HG03460 (cell line): Measurements from ENCODE around the gene STK38L.
A peak's percentile ranks its signal among the peaks of the same experiment; 100 is the strongest.

Source experiments
- ATAC-seq: cut with Tn5 transposase; IDR thresholded peaks from one replicate; pipeline ENCODE4 v1.9.1; 2021; ENCODE audit not compliant: unreplicated experiment

The STK38L gene

DNA sequence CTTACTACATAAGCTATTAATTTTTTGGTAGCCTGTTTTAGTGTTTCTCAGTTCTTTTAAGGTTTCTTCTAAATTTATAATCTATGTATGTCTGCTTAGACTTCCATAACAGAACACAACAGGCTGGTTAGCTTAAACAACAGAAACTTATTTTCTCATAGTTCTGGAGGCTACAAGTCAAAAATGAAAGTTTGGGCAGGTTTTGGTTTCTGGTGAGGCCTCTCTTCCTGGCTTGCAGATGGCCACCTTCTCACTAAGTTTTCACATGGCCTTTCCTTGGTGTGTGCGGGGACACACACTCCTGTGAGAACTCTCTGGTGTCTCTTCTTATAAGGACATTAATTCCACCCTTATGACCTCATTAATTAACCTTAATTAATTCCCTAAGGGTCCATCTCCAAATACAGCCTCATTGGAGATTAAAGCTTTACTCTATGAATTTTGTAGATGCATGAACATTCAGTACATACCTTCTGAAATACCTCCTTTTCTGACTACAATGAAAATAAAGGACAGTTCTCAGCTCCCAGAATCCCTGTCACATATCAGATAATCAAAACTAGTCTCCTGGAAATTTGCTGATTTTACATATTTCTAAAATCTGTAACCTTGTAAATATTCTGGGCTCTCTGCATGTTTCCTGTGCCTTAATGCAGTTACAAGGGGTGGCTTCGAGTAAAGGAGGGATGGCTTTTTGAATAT is 65.4 kb downstream of the STK38L start:
- no peak for ATAC-seq

DNA sequence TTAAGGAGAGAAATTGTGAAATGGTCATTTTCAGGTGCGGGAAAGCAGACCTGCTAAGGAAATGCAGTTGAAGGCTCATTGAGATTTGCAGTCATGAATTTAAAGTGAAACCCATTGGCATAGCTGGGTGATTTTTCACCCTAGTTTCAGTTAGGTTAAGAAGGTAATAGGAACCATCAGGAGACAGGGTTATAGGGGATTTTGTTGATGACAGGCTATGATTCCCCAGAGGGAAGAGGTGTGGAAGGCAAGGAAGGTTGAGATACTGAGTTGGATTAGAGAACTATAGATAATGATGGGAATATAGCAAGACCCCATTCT is 65.9 kb downstream of the STK38L start:
- ATAC-seq, result no peak

DNA sequence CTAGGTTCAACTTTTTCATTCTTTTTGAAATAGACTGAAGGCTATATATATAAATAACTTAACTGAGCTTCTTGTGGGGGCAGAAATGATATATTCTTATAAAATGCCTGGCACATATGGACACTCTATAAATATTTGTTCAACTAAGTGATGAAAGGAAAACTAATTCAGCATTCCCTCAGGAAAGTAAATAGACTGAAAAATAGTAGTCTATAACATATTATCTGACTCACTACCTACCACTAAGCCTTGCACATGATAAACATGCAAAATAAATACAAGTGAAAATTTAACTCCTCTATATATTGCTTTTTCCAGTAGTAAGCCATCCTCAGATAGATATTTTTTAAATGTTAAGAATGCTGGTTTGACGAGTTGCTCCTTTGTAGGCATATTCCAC is 72.9 kb downstream of the STK38L start:
- no peak for ATAC-seq

DNA sequence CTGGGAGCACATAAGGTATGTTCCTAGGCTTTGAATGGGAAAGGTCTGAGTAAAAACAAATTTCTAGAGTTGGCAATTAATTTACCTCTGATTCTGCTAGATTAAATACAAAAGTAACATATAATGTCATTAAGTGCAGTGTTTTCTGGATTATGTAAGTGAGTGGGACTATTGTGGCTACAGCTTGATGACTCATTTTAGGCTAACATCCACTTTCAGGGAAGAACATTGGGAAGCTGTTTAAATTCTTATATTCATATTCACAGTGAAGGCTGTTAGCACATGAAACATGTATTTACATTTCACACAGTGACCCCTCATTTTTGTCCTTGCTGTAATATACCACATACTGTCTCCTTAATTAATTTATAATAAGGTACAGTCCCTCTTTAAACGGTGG is 75.3 kb downstream of the STK38L start:
- ATAC-seq, result no peak

DNA sequence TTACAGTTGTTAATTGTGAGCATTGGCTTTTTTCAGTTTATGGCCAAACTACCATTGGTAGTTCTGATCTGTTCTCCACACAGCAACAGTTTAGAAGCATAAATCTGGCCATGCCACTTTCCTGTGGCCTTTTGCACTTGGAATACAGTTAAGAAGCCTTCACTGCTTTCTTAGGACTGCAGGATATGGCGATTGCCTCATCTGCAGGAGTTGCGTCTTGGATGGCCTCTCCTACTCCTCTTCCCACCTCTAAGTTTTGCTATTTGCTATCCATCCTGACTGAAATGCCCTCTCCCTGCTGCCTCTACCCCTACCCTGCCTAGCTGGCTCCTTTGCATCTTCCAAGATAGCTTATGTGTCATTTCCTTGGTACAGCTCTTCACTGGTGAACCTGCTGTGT is 75.8 kb downstream of the STK38L start:
- no peak for ATAC-seq

DNA sequence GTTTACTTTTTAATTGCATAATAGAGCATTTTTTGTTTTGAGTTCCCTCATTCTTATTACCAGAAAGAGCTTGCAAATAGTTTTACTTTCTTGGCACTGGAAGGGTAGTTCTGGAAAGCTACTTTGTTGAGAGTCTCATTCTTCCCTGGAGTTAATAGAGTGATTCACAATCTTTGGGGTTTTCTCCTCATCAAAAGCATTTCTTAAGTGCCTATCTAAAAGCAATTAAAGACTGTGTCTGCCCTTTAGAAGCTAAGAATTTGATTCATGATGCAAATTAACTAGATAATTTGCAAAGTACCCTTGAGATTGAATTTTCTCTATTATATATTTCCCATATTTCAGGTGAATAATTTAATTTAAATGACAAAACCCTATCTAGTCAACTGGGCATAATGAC is 80.4 kb downstream of the STK38L start:
- no peak for ATAC-seq

DNA sequence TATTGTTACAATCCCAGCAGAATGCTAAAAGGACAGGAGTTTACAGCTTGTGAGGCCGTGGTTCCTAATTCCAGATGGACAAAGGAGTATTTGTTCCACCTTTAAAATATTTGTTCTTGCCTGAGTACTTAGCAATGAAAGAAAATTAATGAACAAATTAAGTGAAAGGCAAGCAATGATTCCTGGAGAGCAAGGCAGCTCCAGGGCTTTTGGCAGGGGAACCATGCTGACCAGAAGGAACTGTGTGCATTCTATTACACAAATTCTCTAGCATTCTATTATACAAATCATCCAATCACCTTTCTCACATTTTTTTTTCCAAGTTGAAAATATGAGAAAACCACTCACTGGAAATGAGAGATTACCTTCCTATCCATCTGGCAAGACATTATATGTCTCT is 86.8 kb downstream of the STK38L start:
- ATAC-seq, result no peak

DNA sequence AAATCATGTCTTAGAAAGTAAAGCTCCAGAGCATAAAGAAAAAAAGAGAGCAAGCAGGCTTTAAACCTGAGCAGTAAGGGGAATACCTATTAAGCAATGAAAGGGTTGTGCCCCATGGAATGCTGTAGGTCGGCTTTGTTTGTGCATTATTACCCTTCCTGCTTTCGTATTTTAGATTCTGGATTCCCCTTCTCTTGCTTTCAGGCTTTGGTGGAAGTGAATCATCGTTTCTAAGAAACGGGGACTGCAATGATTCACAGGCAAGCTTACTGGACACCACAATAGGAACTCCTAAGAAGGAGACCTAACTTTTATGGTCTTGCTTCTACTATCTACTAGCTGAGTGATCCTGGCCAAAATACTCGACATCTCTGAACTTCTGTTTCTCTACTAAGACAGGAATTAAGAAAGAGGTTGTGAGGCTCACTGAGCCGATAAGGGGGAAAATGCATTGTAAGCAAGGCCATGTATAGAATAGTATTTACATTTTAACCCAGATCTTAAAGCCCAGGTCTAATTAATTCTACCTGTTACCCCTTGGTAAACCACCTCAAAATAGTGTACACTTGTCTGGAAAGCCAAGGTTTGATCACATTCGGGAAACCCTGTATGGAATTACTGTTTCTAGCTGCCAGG is 87.3 kb downstream of the STK38L start:
- ATAC-seq, result peak; percentile 38

DNA sequence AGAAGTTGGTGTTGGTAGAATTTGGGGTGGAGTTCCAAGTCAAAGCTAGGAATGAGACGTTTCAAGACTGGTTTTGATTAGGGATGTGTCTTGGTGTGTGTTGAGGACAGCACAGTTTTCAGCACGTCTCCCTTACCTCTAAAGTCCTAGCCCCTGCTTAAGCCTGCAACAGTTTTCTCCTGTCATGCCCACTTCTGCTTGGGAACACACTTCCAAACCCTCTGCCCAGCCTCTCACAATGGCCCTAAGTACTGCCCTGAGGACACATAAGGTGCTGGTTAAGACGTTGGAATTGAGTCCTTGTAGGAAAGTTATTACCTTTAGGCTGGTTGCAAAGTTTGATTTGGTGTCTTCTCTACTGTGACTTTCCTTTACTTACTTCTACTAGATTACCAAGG is 87.8 kb downstream of the STK38L start:
- ATAC-seq, result no peak

DNA sequence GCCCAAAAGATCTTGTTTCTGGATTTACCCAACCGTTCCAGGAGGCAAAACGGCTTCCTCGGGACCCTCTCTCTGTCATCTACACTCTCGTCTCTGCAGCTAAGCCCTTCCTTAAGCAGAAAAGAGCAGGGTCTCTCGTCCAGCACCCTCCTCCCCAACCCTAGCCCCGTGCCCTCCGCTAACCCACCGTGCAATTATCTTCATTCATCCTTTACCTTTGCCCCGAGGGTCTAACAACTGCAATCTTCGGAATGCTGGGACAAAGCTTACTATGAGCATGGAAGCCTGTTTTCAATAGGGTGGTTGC is 88.3 kb downstream of the STK38L start:
- ATAC-seq, result peak; percentile 0

DNA sequence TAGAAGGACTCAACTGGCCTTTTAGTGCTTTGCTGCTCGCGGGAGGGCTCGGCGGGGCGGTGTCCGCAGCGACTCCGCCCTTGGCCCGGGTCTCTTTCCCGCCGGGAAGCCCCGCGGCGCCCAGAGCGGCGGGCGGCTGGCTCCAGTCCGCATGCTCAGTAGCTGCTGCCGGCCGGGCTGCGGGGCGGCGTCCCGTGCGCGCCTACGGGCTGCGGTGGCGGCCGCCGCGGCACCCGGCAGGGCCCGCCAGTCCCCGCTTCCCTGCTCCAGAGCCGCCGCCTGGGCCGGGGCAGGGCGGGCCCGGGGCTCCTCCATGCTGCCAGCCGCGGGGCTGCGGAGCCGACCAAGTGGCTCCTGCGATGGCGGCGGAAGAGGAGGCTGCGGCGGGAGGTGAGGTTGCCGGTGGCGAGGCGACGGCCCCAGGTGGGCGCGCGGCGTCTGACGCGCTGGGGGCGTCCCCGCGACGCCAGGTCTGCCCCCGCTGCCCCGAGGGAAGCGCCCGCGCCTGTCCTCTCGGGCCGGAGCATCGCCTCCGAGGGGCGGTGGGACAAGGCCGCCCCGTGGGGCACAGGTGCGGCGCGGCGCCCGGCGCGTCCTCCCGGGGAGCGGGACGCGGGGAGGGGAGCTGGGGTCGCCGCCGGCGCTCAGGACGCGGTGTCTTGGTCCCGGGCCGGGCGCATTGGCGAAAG is 88.8 kb downstream of the STK38L start, which contains the start of gene BMAL2:
TSS of gene BMAL2 (plus strand) at position 123 of the 689 bp plus-strand sequence. CDS start at position 360, 237 bp downstream.
- ATAC-seq, result peak; percentile 26

DNA sequence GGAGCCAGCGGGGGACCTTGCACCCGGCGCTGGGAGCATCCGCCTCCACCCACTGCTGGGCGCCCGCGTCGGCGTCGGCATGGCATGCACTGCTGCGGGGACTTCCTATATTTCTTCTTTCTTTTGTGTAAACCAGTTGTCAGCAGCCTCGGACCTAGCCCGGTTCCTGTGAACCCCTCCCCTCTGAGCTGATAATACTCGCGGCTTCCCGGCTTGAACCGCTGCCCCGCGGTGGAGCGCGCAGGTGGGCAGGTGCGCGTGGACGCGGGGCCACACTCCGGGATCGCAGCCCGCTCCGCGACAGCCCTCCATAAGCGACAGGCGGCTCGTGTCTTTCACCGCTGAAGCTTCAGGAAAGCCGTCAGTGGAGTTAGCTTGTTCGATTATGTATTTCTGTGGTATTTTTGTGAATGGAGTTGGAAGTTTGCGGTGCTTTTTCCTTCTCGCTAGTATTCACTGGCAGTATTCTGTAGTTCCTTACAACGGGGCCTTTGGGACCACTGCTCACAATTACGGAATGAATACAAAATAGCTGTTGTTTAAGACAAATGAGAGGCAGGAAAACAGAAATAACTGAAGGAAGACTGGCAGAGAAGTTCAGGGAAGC is 89.4 kb downstream of the STK38L start:
- ATAC-seq, result peak; percentile 21

DNA sequence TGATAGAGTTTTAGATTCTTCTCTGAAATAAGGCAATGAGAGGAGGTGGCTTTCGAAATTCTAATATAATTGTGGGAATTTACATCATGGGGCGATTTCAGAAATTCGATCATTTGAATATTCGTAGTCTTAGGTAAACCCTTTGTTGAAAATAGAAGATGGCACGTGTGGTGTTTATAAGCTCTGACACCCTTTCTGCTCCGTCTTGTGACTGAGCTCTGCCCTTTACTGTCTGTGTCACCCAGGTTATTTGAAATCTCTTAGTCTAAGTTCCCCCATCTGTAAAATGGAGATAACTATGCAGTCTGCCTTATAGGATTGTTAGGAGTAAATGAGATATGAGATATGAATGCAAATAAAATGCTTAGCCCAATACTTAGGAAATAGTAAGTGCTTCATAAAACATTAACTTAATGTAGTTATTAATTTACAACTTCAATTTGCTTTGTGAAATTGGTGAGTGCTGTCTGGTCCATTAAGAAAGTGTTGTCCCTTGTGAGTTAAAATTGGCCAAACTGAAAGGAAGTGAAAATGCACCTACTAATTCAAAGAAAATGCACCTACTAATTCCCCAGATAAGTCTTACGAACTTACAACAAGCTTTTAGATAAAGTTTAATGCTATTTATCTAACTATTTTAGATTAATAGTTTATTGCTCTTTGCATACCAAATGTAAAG is 90.1 kb downstream of the STK38L start:
- ATAC-seq, result peak; percentile 21

DNA sequence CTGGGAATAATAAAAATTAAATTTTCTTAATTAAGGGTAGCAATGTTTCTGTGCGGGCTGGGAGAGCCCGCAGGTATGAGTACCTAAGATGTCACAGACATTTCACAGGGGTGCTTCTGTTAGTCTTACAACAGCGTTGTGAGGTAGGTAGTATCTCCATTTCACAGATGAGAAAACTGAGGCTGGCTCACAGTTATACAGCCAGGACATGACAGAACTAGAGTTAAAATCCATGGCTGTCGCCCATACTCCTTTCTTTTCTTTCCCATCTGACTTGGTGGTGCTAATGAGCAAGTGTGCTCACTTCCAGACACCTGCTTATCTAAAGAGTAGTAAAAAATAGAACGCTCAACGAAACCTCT is 90.6 kb downstream of the STK38L start:
- no peak for ATAC-seq

DNA sequence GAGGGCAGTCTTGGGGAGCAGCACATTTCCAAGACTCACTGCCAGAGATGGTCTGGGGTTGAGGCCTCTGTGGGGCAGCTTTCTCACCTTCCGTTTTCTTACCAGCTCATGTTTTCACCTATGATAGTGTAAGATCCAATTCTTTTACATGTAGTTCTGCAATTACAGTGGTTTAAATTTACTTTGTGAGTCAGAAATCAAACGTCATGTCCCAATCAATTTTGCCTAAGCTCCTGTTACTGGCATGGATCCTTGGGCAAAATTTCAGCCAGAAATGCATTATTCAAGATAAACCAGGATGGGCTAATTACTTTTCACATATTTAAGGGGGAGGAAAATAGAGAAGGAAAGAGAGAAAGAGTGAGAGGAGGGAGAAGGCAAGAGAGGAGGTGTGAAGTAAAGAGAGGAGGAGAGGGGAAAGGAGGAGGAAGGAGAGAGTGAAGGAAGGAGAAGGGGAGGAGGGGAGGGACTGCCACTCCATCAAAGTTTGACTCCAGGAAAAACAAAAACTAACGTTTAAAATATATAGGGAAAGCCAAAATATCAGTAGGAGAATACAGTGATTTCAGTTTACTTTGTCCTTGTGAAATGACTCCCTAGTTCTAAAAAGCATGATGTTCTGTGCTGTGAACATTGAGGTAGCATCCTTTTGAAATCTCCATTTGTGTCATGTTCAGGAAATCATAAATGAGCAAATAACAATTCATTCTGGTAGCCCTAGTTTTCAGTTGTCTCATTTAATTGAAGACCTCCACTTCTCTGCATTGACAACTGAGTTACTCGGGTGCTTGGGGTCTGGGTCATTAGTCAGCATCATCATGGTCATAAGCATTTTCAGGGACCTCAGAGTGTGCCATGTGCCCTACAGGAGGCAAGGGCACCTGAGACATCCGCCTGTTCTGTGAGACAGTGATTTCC is 91.5 kb downstream of the STK38L start:
- ATAC-seq, result no peak

DNA sequence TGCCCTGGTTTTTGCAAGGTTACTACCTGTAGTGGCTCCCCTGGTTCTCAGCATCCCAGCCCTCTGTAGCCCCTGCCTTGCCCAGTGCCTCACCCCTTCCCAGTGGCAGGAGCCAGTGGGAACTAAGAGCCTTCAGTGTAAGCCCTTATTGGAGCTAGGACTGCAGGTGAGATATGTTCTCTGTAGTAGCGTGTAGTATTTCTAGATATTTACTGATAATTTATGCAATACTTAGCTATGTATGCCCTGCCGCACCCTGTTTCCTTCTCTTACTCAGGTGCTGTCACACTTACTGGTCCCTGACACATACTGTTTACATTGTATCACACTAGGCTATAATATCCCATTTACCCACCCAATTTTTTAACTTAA is 92.2 kb downstream of the STK38L start:
- no peak for ATAC-seq

DNA sequence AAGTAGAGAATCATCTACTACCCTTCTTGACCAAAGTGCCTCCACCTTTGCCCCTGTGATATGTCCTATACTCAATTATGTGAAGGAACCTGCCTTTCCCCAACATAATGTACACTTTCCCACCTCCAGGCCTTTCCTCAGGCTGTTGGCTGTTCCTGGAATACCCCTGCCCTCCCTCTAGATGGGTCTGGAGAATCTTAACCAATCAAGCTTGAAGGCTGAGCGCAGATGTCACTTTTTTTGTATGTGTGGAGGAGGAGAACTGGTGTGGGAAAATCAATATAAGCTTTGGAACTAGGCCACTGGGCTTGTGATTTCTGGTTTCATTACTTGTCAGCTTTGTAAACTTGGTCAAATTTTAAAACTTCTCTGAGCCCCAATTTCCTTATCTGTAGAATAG is 93.3 kb downstream of the STK38L start:
- no peak for ATAC-seq

DNA sequence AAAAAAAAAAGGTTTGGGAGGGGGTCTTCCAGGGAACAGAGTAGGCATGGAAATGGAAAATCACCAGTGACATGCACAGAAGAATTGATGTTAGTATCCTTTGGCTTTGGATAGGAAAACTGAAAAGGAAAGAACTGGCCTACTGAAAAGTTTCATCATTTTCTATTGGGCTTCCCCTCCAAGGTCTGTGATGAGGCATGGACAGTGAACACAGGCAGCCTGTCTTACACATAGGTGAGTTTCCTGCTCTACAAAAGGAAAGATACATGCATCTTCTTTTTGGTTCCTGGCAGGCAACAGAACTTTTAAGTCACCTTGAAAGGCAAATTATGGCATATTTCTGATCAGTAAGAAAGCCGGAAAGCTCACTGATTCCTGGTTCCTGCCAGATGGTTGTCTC is 94.4 kb downstream of the STK38L start:
- ATAC-seq, result no peak

DNA sequence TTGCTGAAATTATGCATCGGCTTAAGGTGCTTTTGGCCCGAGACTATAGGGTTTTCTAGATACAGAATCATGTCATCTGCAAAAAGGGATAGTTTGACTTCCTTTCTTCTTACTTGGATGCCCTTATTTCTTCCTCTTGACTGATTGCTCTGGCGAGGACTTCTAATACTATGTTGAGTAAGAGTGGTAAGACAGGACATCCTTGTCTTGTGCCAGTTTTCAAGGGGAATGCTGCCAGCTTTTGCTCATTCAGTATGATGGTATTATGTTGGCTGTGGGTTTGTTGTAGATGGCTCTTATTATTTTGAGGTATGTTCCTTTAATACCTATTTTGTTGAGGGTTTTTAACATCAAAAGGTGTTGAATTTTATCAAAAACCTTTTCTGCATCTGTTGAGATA is 96.9 kb downstream of the STK38L start:
- no peak for ATAC-seq

DNA sequence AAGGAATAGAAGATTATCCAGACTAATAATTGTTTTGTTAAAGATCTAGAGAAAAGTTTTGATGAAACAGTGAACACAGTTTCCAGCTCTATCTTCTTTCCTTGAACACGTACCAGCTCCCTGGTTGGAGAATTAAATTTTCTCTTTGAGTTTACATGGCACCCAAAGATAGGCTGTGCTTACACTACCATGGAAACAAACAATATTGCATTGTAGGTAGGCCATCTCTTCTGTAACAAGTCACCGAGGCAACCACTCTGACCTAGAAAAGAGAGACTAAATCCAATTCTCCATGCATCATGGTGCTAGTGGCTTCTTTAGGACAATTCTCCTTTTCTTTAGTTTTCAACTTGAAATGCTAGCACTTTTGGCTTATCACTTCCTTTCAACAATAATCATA is 98.5 kb downstream of the STK38L start:
- no peak for ATAC-seq
